ENCODE measurements around the gene UMAD1. TPM values are rescaled to one million over a fixed set of nuclear protein-coding genes. Genes with fewer than 3 reads are reported as not detected.

UMAD1 gene
- total and polyA plus RNA-seq, 7 donors, result 8.7 to 51.1 (median 15.6) TPM

- H3K9me3 ChIP-seq, result no peaks in the 10 kb centered on the region
- peaks cover 0 to 11% (median 0%) of the 10 kb centered on the region in 4 donors for H3K4me1 ChIP-seq
- H3K36me3 ChIP-seq, result no peaks in the 10 kb centered on the region
- peak overlapping the region in 3 of 4 donors; percentile 15 to 50 (median 17) for H3K27ac ChIP-seq
- intact Hi-C loops (cut with DNase I), result no loop called here
- no peaks in the 10 kb centered on the region for H3K27me3 ChIP-seq
- 54 to 77% methylated on average over 10 of the region's 10 CpGs for WGBS, 2 donors
- no peak overlapping the region for H3K4me3 ChIP-seq
- peak; percentile 65 for DNase-seq
- TF ChIP-seq, protein P1, sequence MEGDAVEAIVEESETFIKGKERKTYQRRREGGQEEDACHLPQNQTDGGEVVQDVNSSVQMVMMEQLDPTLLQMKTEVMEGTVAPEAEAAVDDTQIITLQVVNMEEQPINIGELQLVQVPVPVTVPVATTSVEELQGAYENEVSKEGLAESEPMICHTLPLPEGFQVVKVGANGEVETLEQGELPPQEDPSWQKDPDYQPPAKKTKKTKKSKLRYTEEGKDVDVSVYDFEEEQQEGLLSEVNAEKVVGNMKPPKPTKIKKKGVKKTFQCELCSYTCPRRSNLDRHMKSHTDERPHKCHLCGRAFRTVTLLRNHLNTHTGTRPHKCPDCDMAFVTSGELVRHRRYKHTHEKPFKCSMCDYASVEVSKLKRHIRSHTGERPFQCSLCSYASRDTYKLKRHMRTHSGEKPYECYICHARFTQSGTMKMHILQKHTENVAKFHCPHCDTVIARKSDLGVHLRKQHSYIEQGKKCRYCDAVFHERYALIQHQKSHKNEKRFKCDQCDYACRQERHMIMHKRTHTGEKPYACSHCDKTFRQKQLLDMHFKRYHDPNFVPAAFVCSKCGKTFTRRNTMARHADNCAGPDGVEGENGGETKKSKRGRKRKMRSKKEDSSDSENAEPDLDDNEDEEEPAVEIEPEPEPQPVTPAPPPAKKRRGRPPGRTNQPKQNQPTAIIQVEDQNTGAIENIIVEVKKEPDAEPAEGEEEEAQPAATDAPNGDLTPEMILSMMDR (IDR thresholded peaks at IDR 0.05), result no peak
- TF ChIP-seq EP300 (IDR thresholded peaks at IDR 0.05), result no peak
- no peak for TF ChIP-seq POLR2A (IDR thresholded peaks at IDR 0.05)
- TF ChIP-seq POLR2AphosphoS5 (IDR thresholded peaks at IDR 0.05), result no peak
These were observed 227.5 kb downstream of the UMAD1 start for GRCh38 chr7:7867846-7868571.

- TF ChIP-seq, protein P1 (IDR thresholded peaks at IDR 0.05), result no peak
- TF ChIP-seq POLR2AphosphoS5 (IDR thresholded peaks at IDR 0.05) (no peak), EP300 (IDR thresholded peaks at IDR 0.05) (no peak), POLR2A (IDR thresholded peaks at IDR 0.05) (no peak)
- no peak for DNase-seq
- no peak overlapping the region for H3K4me3 ChIP-seq
- no peaks in the 10 kb centered on the region for H3K27me3 ChIP-seq
- H3K9me3 ChIP-seq, result no peaks in the 10 kb centered on the region
- WGBS, 2 donors, result 76 to 90% methylated on average over 1 of the region's 1 CpG
- H3K27ac ChIP-seq, result peak overlapping the region in 3 of 4 donors; percentile 17 to 50 (median 33)
- intact Hi-C loops (cut with DNase I), result no loop called here
- peaks cover 0 to 11% (median 0%) of the 10 kb centered on the region in 4 donors for H3K4me1 ChIP-seq
- H3K36me3 ChIP-seq, result no peaks in the 10 kb centered on the region
These were observed 228.0 kb downstream of the UMAD1 start for GRCh38 chr7:7868572-7868899.

GRCh38 chr7:7869036-7869435, 228.5 kb downstream of the UMAD1 start:
- peaks cover 0 to 11% (median 0%) of the 10 kb centered on the region in 4 donors for H3K4me1 ChIP-seq
- TF ChIP-seq POLR2AphosphoS5 (IDR thresholded peaks at IDR 0.05) (no peak), POLR2A (IDR thresholded peaks at IDR 0.05) (no peak), EP300 (IDR thresholded peaks at IDR 0.05) (no peak)
- TF ChIP-seq, protein P1 (IDR thresholded peaks at IDR 0.05), result no peak
- intact Hi-C loops (cut with DNase I), result no loop called here
- H3K9me3 ChIP-seq, result no peaks in the 10 kb centered on the region
- H3K27ac ChIP-seq, result no peak overlapping the region
- DNase-seq, result no peak
- H3K36me3 ChIP-seq, result no peaks in the 10 kb centered on the region
- WGBS, 2 donors, result 0 to 34% methylated on average over 1 of the region's 1 CpG
- H3K27me3 ChIP-seq, result no peaks in the 10 kb centered on the region
- H3K4me3 ChIP-seq, result no peak overlapping the region

DNA sequence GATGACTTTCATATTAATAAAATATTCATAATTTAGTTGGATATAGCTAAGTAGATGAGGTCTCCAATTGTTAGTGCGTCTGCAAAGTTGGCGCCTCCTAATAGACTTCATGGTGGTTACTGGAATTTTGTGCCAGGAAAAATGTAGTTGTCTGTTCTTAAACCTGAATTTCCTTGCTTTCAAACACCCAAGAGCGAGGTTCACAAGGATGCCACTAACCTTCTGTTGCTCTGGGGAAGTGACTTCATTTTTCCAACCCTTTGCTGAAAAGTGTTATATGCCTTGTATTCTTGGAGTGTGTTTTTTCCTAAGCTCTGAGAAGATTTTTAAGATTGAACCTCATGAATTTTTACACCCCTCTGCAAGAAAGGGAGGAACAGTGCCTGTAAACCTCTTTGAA, 229.1 kb downstream of the UMAD1 start:
- 93 to 99% methylated on average over 3 of the region's 3 CpGs for WGBS, 2 donors

More for the DNA sequence above, 229.1 kb downstream of the UMAD1 start:
- Histone ChIP-seq H3K36me3 (no peaks in the 10 kb centered on the region), H3K4me1 (peaks cover 0 to 11% (median 0%) of the 10 kb centered on the region in 4 donors), H3K9me3 (no peaks in the 10 kb centered on the region), H3K4me3 (no peak overlapping the region), H3K27me3 (no peaks in the 10 kb centered on the region), H3K27ac (no peak overlapping the region)
- intact Hi-C loops (cut with DNase I), result no loop called here
- TF ChIP-seq POLR2AphosphoS5 (IDR thresholded peaks at IDR 0.05) (no peak), POLR2A (IDR thresholded peaks at IDR 0.05) (no peak), EP300 (IDR thresholded peaks at IDR 0.05) (no peak)
- TF ChIP-seq, protein P1 (IDR thresholded peaks at IDR 0.05), result no peak
- no peak for DNase-seq

Data from sigmoid colon (tissue), 7 donors.